Cardiac fibroblast (primary cell): ENCODE data around the gene CDK14.

ENCODE experiments used
- DNase-seq, 2 donors: peaks; one replicate each; pipeline versions ENCODE4 v3.0.0 to v3.0.0-alpha.2; 2010; ENCODE audit warnings: low read depth in 2 of 2
- H3K4me3 ChIP-seq, 2 donors: replicated peaks in 1 of 2; 1 replicate in 1 of 2; 2 replicates in 1 of 2; pipeline ENCODE4 v1.5.1; 2011; ENCODE audit warnings: low read depth in 2 of 2, low read length in 2 of 2, mild to moderate bottlenecking in 2 of 2, moderate library complexity in 1 of 2
- CTCF ChIP-seq: IDR thresholded peaks from one replicate; pipeline ENCODE4 v1.5.1; 2011; ENCODE audit warnings: low read depth, mild to moderate bottlenecking, low read length, inconsistent platforms

Gene CDK14

GRCh38 chr7:90817846-90818245 is 221.7 kb downstream of the CDK14 start:
- TF ChIP-seq CTCF, result no peak
- H3K4me3 ChIP-seq, result no peak overlapping the region
- no peak for DNase-seq

- no peak overlapping the region for H3K4me3 ChIP-seq
- TF ChIP-seq CTCF, result no peak
- no peak for DNase-seq
These were observed 222.2 kb downstream of the CDK14 start for GRCh38 chr7:90818341-90818740.

GRCh38 chr7:90821961-90822620 is 226.0 kb downstream of the CDK14 start:
- DNase-seq, result peak in 1 of 2 donors; percentile 29
- H3K4me3 ChIP-seq, result no peak overlapping the region
- TF ChIP-seq CTCF, result no peak

GRCh38 chr7:90824386-90825307 is 228.5 kb downstream of the CDK14 start:
- peak; percentile 81 to 90 for DNase-seq
- H3K4me3 ChIP-seq, result no peak overlapping the region
- no peak for TF ChIP-seq CTCF

- peak; percentile 83 to 89 for DNase-seq
- TF ChIP-seq CTCF, result no peak
- no peak overlapping the region for H3K4me3 ChIP-seq
These were observed 229.7 kb downstream of the CDK14 start for GRCh38 chr7:90825779-90826178.

- no peak for TF ChIP-seq CTCF
- DNase-seq, result peak in 1 of 2 donors; percentile 52
- no peak overlapping the region for H3K4me3 ChIP-seq
These were observed 232.5 kb downstream of the CDK14 start for GRCh38 chr7:90828601-90829000.
